GM18867 (cell line): ENCODE data around the gene GPR62.

Experiments
- ATAC-seq: cut with Tn5 transposase; IDR thresholded peaks from one replicate; pipeline ENCODE4 v1.9.1; 2021; ENCODE audit warnings: mild to moderate bottlenecking, moderate library complexity; ENCODE audit not compliant: unreplicated experiment

Gene GPR62

DNA sequence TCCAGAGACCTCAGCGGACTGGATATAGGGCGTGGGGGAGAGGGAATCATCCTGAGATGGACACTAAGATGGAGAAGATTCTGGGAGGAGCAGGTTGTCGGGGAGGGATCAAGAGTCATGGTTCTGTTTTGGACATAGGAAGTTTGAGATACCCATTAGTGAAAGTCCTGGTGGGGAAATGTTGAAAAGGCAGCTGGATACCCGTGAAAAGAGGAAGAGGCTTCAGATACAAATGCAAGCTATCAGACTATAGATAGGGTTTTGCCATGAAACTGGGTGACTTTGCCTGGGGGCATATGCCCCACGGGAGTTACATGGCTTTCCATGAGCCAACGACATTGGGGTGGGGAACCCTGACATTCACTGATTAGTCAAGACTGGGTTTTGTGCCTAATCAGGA lies 1.1 kb upstream of the GPR62 start:
- ATAC-seq = no peak

DNA sequence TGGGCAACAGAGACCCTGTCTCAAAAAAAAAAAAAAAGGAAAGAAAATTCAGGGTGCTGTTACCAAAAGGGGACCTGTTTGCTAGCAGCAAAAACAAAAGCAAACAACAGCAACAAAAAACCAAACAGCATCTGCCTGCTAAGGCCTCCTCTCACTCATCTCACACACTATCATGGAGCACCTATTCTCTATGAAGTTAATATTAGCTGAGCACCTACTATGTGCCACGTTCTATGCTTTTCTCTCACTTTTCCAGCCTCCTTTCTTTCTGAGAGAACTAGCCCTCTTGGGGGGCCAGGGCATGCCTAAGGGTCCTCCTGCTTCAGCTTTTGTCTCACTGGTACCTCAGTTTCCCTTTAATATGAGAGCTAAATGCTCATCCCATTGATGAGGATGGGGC lies 468 bp upstream of the GPR62 start:
- ATAC-seq = no peak

DNA sequence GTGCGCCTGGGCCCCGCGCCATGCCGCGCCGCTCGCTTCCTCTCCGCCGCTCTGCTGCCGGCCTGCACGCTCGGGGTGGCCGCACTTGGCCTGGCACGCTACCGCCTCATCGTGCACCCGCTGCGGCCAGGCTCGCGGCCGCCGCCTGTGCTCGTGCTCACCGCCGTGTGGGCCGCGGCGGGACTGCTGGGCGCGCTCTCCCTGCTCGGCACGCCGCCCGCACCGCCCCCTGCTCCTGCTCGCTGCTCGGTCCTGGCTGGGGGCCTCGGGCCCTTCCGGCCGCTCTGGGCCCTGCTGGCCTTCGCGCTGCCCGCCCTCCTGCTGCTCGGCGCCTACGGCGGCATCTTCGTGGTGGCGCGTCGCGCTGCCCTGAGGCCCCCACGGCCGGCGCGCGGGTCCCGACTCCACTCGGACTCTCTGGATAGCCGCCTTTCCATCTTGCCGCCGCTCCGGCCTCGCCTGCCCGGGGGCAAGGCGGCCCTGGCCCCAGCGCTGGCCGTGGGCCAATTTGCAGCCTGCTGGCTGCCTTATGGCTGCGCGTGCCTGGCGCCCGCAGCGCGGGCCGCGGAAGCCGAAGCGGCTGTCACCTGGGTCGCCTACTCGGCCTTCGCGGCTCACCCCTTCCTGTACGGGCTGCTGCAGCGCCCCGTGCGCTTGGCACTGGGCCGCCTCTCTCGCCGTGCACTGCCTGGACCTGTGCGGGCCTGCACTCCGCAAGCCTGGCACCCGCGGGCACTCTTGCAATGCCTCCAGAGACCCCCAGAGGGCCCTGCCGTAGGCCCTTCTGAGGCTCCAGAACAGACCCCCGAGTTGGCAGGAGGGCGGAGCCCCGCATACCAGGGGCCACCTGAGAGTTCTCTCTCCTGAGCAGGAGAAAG lies 951 bp downstream of the GPR62 start:
- ATAC-seq = no peak

DNA sequence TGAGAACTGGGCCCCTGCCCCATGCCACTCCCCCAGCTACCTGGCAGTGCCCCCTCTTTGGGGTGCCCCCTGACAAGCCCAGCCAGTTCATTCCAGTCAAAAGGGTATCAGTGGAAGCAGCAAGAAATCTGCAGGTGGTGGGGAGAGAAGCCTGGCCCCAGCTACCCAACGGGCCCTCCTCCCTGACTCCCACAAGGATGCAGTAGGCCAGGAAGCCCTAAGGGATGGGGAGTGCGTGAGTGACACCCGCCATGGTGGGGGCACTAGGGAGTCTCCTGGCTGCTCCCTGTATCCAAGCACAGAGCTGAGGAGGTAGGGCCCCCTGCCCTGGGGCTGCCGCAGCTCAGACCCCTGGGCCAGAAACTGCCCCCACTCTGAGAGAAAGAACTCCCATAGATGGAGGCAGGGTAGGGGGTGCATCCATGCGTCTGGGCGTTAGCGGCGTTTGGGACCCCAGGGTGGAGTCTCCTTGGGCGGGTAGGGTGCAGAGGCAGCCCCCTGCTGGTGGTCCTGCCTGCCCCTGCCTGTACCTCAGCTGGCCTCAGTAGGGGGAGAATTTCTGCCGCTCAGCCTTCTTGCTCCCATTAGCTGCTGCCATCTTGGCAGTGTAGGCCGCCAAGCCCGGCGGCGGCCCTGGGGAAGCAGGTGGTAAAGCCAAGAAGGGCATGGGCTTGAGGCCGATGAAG lies 2.5 kb downstream of the GPR62 start:
- no peak for ATAC-seq

DNA sequence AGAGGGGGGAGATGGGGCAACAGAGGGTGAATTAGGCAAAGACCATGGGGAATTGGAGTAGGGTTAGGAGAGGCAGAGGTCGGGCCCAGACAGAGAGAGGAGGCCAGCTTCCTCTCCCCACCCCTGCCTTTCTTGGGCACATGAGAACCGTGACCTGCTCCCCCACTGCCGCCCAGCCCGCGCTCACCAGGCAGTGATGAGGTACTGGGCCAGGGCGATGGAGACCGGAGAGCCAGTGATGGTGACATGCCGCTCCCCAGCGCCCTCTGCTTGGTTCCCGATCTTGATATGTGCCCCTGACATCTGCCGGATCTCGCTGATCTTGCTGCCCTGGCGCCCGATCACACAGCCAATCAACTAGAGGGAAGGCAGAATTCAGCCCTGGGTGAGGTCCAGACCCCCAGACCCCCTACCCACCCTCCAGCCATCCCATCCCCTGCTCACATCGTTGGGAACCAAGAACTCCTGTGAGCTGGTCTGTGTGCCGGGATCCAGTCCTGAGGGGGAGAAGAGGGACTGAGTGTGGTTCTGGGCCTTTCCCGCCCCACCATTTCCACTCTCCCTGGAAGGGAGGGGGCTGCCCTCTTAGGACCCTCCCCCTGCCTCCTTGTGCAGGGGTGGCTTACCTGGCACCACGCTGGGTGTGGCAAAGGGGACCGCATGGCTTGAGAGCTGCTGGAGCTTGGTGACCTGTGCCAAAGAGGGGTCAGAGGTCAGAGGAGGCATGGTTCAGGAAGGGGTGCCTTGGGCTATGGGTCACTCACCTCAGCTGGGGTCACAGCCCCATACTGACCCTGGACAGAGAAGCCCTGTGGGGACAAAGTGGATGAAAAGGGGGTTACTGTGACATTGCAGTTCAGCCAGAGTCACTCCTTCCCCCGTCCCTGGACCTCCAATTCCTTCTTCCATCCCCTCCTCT lies 3.7 kb downstream of the GPR62 start:
- ATAC-seq = no peak

DNA sequence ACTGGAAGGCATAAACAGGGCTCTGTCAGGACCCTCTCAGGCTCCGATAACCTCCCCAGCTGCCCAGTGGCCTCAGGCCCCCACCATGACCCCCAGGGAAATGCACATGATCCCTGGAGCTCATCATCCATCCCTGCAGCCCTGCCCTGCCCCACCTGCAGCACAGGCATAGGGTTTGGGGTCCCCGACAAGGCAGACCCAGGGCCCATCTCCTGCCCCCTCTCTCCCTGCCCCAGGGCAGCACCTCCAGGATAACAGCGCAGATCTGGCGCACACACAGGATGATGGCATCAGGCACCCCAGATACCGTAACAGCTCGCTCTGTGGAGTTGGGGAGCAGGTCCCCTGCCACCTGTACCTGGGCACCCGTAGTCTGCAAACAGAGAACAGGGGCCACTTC lies 4.5 kb downstream of the GPR62 start:
- no peak for ATAC-seq

DNA sequence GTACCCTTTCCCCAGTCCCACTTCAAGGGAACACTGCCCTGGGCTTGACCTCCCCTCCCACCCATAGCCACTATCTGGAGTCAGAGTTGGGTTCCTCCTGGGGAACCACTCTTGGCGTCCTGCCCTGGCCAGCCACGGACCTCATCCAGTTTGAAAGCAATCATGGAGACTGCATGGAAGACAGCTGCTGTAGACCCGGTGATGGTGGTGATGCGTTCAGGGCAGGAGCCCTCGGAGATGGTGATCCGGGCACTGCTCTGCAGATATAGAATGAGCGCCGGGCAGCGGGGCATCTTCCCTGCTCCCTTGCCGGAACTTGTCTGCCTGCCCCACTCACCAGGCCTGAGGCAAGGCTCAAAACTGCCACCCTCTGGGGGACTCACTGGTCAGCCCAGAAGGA lies 5.2 kb downstream of the GPR62 start:
- ATAC-seq = no peak

DNA sequence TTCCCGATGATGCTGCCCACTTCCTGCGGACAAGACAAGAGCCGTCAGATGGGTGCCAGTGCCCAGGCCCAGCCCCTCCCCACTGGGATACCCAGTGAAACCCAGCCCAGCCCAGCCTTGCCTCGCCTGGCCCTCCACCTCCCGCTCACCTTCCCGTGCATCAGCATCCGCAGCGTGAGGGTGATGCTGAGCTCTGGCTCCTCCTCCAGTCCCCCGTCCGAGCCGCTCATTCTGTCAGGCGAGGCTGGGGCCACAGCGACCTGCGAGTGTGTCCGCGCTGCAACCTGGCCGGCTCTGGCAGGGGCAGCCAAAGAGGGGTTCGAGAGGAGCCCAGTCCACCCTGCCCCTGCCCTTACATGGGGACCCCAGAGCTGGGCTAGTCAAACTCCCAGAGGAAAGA lies 5.8 kb downstream of the GPR62 start:
- ATAC-seq = no peak

DNA sequence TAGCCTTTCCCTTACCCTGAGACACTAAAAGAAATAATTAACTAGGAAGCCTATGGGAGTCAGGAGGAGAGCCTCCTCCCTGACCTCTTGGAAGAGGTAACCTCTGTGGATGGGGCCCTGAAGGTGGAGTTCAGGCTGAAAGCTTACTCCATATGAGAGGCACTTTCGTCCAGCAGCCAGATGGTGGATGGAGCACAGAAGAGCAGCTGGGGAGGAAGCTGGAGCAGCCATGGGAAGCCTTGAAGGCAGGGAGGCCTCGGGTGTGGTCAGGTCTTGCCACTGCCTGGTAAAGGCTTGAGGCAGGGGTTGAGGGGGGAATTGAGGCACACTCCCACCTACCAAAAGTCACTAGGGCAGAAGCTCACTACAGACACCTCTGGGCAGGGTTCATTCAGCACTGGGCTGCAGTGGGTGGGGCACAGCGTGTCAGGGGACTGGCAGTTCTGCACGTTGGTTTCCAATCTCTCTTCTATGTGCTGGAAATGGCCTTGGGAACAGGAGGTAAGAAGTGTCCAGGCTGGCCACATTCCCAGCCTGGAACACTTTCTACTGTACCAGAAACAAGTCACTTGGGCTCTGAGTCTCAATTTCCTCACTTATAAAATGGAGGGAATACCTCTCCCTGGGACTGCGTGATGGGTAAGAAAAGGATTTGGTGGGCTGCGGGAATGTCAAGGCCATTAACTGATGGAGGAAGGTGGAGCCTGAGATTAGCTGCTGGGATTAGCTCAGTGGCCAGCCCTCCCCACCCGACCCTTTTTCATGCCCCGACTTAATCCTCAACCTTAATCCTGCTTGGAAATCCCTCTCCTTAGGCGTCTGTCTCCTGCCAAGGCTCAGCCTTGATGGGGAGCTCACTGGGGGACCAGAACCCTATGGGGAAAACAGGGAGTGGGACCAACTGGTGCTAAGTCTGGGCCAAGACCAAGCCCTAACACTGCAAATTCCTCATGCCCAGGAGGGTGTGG lies 6.7 kb downstream of the GPR62 start:
- no peak for ATAC-seq

DNA sequence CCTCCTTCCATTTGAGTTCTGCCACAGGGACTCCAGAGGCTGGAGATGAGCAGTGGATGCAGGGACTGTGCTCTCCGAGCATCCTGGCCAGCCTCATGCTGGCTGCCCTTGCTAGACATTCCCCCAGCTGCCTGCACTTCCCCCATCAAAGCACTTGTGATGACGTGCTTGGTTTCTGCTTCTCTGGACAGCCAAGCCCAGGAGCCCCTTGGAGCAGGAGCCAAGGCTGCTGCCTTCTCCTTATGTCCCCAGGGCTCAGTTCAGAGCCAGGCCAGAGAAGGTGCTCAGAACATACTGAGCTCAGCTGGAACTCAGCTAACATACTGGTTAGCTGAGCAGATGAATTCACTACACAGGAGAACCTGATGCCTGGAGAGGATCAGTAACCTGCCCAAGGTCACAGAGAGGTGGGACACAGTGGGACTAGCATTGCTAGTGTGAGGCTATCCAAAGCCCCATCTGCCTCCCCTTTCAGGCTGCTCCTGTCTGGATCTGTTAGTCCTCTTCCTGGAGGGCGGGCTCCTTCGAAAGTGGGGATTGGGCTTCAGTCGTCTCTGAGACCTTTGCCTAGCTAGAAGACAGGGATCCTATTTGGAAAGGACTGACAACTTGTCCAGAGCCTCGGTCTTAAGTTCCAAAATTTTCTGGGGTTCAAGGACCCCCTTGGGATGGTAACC lies 7.8 kb downstream of the GPR62 start:
- ATAC-seq = no peak

DNA sequence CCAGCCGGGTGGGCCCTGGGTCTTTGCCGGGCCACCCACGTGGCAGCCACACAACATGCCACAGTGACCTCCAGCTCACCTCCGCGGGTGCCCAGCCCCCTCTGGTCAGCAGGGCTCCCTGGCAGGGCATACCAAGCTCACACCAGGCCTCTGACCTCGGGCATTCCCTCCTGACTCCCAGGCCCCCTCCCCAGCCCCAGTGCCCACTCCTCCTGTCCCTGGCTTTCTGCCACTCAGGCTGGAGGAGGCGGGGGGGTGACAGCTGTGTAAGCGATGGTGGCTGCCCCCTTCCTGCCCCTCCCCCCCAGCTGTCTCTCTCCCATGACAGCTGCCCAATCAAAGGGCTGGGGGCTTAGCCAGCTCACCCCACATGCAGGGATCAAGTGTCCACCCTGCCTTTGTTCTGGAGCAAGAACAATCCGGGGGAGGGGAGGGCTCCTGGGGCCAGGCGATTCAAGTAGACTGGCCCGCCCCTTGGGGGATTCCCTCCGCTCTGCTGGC lies 8.8 kb downstream of the GPR62 start:
- ATAC-seq = no peak

DNA sequence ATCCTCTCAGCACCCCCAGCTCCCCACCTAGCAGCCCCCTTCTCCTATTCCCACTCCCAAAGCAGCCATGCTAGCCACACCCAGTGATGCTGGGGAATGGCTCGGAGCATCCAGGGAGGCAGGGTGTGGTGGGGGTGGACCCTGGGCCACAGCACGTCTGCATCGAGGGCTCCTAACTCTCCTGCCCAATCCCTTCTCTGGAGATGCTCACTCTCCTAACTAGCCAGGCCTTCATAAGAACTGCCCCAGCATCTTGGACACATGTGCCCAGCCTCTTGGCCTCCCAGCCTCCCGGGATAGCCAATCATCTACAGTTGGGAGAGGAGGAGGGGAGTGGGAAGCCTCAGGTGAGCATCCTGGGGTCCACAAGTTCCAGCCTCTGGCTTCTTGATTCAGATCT lies 9.3 kb downstream of the GPR62 start:
- ATAC-seq = no peak

DNA sequence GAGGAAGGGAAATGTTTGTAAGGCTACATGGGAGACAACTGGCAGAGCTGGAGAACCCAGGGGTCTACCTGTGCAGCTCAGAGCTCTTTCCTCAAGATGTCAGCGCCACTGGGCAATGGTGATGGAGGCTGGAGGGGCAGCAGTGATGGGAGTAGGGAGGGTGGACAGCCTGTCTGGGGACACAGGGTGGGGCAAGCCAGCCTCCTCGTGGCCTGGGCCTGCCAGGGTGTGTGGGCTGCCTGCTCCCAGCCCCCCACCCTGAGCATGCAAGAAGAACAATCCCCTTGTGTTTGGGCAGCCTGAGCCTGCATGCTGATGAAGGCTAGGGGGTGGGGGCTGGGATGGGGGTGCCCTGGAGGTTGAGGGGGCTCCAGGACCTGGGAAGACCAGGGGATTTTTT lies 10.8 kb downstream of the GPR62 start:
- ATAC-seq = no peak

DNA sequence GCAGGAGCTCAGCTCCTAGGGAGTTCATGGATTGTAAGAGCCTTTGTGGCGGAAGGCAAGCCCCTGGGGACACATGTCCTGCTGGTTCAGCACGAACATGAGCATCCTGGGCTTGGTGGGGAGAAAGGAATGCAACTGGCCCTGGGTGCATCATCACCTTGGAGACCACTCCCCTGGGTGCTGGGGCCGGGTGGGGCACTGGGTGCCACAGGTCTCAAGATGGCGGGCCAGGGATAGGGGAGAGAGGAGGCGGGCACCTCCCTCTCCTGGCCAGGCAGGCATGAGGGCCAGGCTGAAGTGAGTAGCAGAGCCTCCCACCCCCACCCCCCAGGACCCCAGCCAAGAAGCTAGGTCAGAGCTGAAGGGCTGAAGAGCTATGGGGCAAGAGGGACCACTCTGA lies 11.3 kb downstream of the GPR62 start:
- no peak for ATAC-seq

DNA sequence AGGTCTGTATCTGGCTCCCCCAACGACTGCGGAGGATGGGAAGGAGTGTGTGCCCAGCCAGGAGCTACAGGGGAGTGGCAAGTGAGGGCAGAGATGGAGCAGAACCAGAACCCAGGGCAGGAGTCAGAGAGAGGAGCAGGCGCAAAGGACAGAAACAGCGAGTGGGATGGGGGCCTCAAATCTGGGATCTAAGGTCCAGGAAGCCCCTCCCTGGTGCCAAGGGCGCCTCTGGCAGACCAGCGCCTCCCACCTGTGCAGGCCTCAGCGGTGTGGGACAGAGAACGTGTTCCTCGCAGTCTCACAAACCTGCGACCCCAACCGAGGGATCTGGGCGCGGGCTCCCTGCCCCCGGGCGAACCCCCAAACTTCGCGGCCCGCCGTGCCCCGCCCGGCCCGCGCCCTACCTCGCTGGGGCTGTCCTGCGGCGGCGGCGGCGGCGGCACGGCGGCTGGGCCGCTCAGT lies 11.8 kb downstream of the GPR62 start:
- no peak for ATAC-seq

DNA sequence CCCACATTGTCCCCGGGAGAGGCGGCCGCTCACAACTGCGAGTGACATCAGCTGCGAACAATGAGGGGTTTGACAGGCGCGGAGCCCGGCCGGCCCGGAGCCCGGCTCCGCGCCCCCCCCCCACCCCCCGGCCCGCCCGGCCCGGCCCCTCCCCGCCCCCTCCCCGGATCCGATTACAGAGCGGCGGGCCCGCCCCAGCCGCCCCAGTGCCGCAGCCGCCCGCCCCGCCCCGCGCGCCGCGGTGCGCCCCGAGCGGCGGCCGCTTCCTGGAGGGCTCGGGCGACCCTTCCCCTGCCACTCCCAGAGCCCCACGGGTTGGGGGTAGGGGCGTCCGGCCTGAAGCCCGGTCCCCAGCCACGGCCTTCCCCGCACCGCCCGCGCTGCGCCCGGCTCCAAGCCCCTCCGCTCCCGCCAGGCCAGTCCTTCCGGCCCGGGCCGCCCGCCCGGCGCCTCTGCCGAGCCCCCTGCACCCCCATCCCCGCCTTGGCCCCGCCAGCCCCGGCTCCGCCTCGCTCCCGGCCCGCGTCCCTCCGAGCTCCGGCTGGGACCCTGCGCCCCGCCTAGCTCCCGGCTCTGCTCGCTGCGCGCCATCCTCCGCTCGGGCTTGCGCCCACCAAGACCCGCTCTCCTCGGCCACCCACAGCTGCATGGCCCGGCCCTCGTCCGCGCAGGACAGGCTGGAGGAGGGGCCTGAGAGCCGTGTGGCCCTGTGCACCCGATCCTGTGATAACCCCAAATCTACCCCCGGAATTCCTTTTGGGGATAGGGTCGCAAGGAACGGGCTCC lies 12.4 kb downstream of the GPR62 start, which contains the start of gene PCBP4:
TSS of gene PCBP4 (minus strand) at position 71 of the 786 bp plus-strand sequence. CDS start 6,214 bp downstream, outside the sequence.
- peak; percentile 56 for ATAC-seq

DNA sequence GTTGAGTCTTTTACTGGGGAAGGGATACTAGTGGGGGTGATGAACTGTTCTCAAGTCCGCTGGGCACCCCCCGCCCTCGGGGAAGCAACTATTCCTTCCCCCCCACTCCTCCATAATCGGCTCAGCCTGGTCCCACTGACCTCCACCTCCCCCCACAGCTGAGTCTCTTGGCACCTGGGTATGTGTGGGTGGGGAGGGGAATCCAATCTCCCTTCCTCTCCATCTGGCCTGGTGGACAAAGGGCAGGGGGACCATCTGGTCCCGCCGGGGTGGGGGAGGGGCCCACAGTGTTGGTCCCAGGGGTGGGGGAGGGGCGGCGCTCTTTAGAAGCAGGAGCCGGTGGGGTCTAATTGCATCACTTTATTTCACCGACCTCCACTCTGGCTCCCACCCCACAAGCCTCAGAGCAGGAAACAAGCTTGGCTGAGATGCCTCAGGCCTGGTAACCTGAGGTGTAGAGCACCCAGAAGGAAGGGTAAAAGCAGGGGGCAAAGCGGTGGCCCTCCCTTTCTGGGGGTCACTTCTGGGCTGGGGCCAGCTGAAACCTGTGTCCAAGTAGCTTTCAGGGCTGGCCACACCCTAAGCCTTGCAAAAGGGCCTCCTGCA lies 13.1 kb downstream of the GPR62 start:
- ATAC-seq = no peak
